ENCODE measurements around the gene OR4K13.

The OR4K13 gene

DNA sequence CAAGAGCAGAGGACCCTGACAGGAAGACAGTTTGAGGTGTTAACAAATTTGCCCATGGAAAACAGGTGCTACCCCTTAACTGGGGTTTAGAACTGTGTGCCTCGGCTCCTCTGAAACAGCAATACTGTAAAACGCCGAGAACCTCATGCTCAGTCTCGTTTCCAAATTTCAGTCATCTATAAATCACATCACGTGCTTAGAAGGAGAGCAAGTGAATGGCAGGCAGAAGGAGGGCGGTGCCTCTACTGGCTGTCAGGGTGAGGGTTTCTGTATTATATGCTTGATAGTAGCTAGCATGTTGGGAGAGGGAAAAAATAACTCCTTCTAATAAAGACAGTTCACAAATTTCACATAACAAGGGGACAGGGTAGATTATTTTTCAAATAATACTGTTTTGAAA lies 4.8 kb downstream of the OR4K13 start:
- H3K36me3 ChIP-seq = no peaks in the 10 kb centered on the region
- H3K27me3 ChIP-seq = no peaks in the 10 kb centered on the region
- no peaks in the 10 kb centered on the region for H3K4me1 ChIP-seq (ENCODE audit: control insufficient read depth in 1 of 2, insufficient read depth in 1 of 2, low read depth in 1 of 2, low read length in 1 of 2)
- no peak overlapping the region for H3K27ac ChIP-seq
- H3K4me3 ChIP-seq (ENCODE audit: low read depth in 1 of 2, low read length in 1 of 2) = no peak overlapping the region
- H3K9me3 ChIP-seq = no peaks in the 10 kb centered on the region
- TF ChIP-seq, protein P1, sequence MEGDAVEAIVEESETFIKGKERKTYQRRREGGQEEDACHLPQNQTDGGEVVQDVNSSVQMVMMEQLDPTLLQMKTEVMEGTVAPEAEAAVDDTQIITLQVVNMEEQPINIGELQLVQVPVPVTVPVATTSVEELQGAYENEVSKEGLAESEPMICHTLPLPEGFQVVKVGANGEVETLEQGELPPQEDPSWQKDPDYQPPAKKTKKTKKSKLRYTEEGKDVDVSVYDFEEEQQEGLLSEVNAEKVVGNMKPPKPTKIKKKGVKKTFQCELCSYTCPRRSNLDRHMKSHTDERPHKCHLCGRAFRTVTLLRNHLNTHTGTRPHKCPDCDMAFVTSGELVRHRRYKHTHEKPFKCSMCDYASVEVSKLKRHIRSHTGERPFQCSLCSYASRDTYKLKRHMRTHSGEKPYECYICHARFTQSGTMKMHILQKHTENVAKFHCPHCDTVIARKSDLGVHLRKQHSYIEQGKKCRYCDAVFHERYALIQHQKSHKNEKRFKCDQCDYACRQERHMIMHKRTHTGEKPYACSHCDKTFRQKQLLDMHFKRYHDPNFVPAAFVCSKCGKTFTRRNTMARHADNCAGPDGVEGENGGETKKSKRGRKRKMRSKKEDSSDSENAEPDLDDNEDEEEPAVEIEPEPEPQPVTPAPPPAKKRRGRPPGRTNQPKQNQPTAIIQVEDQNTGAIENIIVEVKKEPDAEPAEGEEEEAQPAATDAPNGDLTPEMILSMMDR (IDR thresholded peaks at IDR 0.05) = no peak

DNA sequence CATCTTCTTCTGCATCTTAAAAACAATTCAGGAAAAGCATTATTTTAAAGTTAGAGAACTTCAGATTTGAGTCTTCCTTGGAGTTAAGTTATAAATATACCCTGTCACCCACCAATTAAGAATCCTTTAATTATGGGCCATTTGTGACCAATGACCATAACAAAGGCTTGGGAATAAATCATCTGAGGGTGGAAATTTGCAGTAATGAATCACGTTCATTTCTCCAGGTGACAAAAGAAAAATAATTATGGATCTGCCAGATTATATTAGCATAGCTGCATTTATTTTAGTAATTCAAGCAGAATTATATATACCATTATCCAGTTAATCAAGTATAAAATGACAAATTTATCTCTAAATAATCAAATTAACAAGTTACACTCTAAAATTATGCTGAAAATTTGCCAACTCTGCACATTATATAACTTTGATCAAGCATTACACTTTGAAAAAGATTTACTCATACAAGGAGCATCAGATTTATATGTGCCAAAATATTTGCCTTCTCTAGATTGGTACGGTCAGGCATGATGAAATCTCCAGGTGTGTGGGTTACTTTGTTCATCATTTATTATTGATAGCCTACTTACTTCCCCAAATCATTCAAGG lies 16.5 kb downstream of the OR4K13 start, which contains the start of gene OR4K14:
Gene OR4K14, minus strand, starts transcription at position 51 of the 609 bp plus-strand sequence. CDS start 4,114 bp downstream, outside the sequence.
- Histone ChIP-seq H3K4me3 (ENCODE audit: low read depth in 1 of 2, low read length in 1 of 2) (no peak within 1 kb of the TSS), H3K36me3 (no peaks in the 10 kb centered on the region), H3K27ac (no peak within 1 kb of the TSS), H3K9me3 (no peaks in the 10 kb centered on the region), H3K27me3 (no peaks in the 10 kb centered on the region), H3K4me1 (ENCODE audit: control insufficient read depth in 1 of 2, insufficient read depth in 1 of 2, low read depth in 1 of 2, low read length in 1 of 2) (no peaks in the 10 kb centered on the region)
- TF ChIP-seq, protein P1 (IDR thresholded peaks at IDR 0.05) = no peak

DNA sequence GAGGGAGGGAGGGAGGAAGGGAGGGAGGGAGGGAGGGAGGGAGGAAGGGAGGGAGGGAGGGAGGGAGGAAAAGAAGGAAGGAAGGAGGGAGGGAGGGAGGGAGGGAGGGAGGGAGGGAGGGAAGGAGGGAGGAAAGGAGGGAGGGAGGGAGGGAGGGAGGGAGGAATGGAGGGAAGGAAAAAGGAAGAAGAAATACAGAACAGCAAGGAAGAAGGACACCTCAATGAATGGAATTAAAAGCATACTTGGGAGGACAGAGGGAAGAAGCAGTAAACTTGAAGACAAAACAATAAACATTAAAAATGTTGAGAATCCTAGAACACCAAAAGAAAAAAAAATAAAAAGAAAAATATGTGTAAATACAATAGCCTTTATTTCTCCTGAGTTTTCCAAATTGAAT lies 27.7 kb downstream of the OR4K13 start:
- Histone ChIP-seq H3K9me3 (no peaks in the 10 kb centered on the region), H3K27me3 (no peaks in the 10 kb centered on the region), H3K27ac (no peak overlapping the region), H3K4me1 (ENCODE audit: control insufficient read depth in 1 of 2, insufficient read depth in 1 of 2, low read depth in 1 of 2, low read length in 1 of 2) (peaks cover 0 to 5% of the 10 kb centered on the region in 2 experiments), H3K4me3 (ENCODE audit: low read depth in 1 of 2, low read length in 1 of 2) (no peak overlapping the region), H3K36me3 (no peaks in the 10 kb centered on the region)
- TF ChIP-seq, protein P1 (IDR thresholded peaks at IDR 0.05) = no peak

DNA sequence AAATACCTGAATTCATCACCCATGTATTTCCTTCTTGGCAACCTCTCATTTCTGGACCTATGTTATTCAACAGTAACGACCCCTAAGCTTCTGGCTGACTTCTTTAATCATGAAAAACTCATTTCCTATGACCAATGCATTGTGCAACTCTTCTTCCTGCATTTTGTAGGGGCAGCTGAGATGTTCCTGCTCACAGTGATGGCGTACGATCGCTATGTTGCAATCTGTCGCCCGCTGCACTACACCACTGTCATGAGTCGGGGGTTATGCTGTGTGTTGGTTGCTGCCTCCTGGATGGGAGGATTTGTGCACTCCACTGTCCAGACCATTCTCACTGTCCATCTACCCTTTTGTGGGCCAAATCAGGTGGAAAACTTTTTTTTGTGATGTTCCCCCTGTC lies 33.5 kb downstream of the OR4K13 start:
- Histone ChIP-seq H3K4me1 (ENCODE audit: control insufficient read depth in 1 of 2, insufficient read depth in 1 of 2, low read depth in 1 of 2, low read length in 1 of 2) (no peaks in the 10 kb centered on the region), H3K27ac (no peak overlapping the region), H3K36me3 (no peaks in the 10 kb centered on the region), H3K9me3 (no peaks in the 10 kb centered on the region), H3K27me3 (no peaks in the 10 kb centered on the region), H3K4me3 (ENCODE audit: low read depth in 1 of 2, low read length in 1 of 2) (no peak overlapping the region)
- TF ChIP-seq, protein P1 (IDR thresholded peaks at IDR 0.05) = no peak

DNA sequence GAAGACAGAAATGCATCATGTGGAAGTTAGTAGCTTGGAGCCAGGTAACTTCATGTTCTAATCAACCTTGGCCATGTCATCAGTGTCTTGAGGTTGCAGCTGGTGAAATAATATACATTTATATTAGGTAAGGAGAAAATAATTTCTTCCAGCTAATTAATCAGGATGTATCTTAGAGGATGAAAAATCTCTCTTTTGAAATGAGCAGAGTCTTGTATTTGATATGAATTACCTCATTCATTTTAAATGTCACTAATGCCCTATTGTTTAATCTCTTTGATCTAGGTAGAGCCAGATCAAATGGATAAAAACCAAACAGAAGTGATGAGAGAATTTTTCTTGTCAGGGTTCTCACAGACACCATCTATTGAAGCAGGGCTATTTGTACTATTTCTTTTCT lies 34.0 kb downstream of the OR4K13 start, which contains the start of gene OR4Q2:
Gene OR4Q2, plus strand, starts transcription at position 301 of the 400 bp plus-strand sequence.
- Histone ChIP-seq H3K9me3 (no peaks in the 10 kb centered on the region), H3K27me3 (no peaks in the 10 kb centered on the region), H3K4me1 (ENCODE audit: control insufficient read depth in 1 of 2, insufficient read depth in 1 of 2, low read depth in 1 of 2, low read length in 1 of 2) (no peaks in the 10 kb centered on the region), H3K27ac (no peak within 1 kb of the TSS), H3K4me3 (ENCODE audit: low read depth in 1 of 2, low read length in 1 of 2) (no peak within 1 kb of the TSS), H3K36me3 (no peaks in the 10 kb centered on the region)
- TF ChIP-seq, protein P1 (IDR thresholded peaks at IDR 0.05) = no peak
